Measurements from ENCODE around the gene CAPN12. TPM values are rescaled to one million over a fixed set of nuclear protein-coding genes. Genes with fewer than 3 reads are reported as not detected.

Gene CAPN12
- total and polyA plus RNA-seq, 12 donors: 0.39 to 23.1 (median 3.7) TPM; not detected in 1

DNA sequence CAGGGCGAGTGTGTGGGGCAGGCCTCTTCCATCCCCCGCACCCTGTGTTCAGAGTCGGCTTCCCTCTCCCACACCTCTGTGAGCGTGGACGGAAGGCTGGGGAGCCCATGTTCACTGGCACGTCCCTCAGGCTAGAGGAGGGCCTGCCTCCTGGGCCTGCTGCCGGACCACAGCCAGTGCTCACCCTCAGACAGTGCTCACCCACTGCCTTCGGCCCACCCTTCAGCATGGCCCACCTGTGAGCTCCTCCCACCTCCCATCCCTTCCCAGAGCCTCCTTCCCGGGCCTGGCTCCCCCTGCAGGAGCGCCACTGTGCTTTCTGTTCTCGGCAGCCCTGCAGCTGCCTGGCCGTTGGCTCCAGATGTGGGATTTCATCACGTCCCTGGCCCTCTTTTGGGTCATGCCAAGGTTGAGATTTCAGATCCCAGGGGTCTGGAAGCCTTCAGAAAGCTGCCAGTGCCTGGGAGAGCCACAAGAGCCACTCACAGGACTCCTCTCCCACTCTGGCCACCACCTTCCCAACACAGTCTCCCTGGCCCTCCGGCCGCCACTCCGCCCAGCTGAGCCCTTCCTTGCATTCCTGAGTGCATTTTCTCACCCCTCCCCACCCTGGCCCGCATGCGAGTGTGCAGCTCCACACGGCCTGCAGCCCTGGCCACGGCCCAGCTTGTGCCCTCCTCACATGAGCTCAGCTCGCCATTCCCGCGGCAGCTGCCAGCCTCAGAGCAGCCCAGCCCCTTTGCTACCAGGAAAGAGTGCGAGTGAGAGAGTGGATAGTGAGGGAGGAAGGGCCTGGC, 25.3 kb downstream of the CAPN12 start:
- Histone ChIP-seq H3K27ac (peak overlapping the region in 3 of 5 donors; percentile 19 to 61 (median 34)), H3K27me3 (no peaks in the 10 kb centered on the region), H3K4me1 (replicated peaks in 1 of 2) (peaks cover 8 to 29% of the 10 kb centered on the region in 2 donors), H3K4me3 (no peak overlapping the region), H3K9me3 (replicated peaks in 1 of 3) (no peaks in the 10 kb centered on the region), H3K36me3 (replicated peaks in 1 of 2) (peaks cover 0 to 100% of the 10 kb centered on the region in 2 donors)
- DNase-seq: peak in 2 of 7 donors; percentile 46 to 60
- TF ChIP-seq, protein P1, sequence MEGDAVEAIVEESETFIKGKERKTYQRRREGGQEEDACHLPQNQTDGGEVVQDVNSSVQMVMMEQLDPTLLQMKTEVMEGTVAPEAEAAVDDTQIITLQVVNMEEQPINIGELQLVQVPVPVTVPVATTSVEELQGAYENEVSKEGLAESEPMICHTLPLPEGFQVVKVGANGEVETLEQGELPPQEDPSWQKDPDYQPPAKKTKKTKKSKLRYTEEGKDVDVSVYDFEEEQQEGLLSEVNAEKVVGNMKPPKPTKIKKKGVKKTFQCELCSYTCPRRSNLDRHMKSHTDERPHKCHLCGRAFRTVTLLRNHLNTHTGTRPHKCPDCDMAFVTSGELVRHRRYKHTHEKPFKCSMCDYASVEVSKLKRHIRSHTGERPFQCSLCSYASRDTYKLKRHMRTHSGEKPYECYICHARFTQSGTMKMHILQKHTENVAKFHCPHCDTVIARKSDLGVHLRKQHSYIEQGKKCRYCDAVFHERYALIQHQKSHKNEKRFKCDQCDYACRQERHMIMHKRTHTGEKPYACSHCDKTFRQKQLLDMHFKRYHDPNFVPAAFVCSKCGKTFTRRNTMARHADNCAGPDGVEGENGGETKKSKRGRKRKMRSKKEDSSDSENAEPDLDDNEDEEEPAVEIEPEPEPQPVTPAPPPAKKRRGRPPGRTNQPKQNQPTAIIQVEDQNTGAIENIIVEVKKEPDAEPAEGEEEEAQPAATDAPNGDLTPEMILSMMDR (IDR thresholded peaks at IDR 0.05): peak in 1 of 6 experiments; percentile 20
- TF ChIP-seq POLR2A (IDR thresholded peaks at IDR 0.05): no peak
- 72 to 75% (median 74%) methylated on average over 17 to 24 of the region's 24 CpGs for whole genome bisulfite sequencing, 4 donors
- intact Hi-C loops (cut with DNase I): no loop called here

DNA sequence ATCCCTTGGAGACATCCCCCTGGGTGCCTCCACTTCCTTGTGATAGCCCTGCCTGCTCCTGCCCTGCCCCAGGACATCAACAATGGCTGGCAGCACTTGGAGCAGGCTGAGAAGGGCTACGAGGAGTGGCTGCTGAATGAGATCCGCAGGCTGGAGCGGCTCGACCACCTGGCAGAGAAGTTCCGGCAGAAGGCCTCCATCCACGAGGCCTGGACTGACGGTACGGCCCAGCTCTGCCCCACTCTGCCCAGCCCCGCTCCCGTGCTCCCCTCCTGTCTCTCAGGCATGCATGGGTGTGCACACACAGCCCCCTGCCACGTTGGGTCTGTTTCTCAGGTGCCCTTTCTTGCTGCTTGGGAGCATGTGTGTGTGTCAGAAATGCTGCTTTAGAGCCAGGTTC, 26.4 kb downstream of the CAPN12 start:
- Histone ChIP-seq H3K9me3 (replicated peaks in 1 of 3) (no peaks in the 10 kb centered on the region), H3K4me1 (replicated peaks in 1 of 2) (peaks cover 16 to 34% of the 10 kb centered on the region in 2 donors), H3K36me3 (replicated peaks in 1 of 2) (peaks cover 0 to 93% of the 10 kb centered on the region in 2 donors), H3K27me3 (no peaks in the 10 kb centered on the region), H3K4me3 (no peak overlapping the region), H3K27ac (peak overlapping the region in 1 of 5 donors; percentile 61)
- no peak for DNase-seq
- WGBS, 4 donors: 89 to 96% (median 93%) methylated on average over 4 to 11 of the region's 11 CpGs
- intact Hi-C loops (cut with DNase I): no loop called here
- no peak for TF ChIP-seq POLR2A (IDR thresholded peaks at IDR 0.05)
- TF ChIP-seq, protein P1 (IDR thresholded peaks at IDR 0.05): no peak

DNA sequence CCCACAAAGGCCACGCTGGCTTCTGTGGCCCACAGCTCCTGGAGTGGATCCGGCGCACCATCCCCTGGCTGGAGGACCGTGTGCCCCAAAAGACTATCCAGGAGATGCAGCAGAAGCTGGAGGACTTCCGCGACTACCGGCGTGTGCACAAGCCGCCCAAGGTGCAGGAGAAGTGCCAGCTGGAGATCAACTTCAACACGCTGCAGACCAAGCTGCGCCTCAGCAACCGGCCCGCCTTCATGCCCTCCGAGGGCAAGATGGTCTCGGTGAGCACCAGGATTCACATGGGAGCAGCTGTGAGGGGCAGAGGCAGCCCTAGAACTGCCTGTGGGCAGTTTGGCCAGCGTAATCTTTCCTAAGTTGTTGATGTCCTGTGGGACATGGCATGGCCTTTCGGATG, 27.2 kb downstream of the CAPN12 start:
- DNase-seq: no peak
- Histone ChIP-seq H3K9me3 (replicated peaks in 1 of 3) (no peaks in the 10 kb centered on the region), H3K4me3 (no peak overlapping the region), H3K27ac (no peak overlapping the region), H3K4me1 (replicated peaks in 1 of 2) (peaks cover 24 to 34% of the 10 kb centered on the region in 2 donors), H3K27me3 (no peaks in the 10 kb centered on the region), H3K36me3 (replicated peaks in 1 of 2) (peaks cover 0 to 91% of the 10 kb centered on the region in 2 donors)
- no peak for TF ChIP-seq POLR2A (IDR thresholded peaks at IDR 0.05)
- TF ChIP-seq, protein P1 (IDR thresholded peaks at IDR 0.05): no peak
- WGBS, 4 donors: 92 to 94% (median 94%) methylated on average over 7 to 17 of the region's 17 CpGs; no CpG with 5 or more reads in 1 of the 4 donors
- intact Hi-C loops (cut with DNase I): no loop called here

DNA sequence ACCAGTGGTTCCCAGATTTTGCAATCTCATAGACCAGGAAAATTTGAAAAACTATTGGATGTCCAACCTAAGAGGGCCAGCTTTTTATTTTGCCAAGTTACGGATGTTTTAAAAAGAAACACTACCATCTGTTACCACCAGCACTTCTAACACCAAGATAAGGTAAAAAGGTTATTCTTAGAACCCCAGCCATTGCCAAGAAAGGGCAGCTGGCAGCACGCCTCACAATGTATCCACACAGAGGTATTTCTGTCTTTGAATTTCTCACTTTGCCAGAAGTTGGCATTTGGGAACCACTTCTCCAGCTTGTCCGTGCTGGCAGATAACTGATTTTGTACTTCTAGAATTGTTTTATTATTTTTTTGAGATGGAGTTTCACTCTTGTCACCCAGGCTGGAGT, 28.7 kb downstream of the CAPN12 start:
- peaks cover 38 to 47% of the 10 kb centered on the region in 2 donors for H3K4me1 ChIP-seq (replicated peaks in 1 of 2)
- peak in 3 of 7 donors; percentile 68 to 86 (median 70) for DNase-seq
- TF ChIP-seq, protein P1 (IDR thresholded peaks at IDR 0.05): peak in 3 of 6 experiments; percentile 20 to 27 (median 21)
- TF ChIP-seq POLR2A (IDR thresholded peaks at IDR 0.05): no peak
- 56 to 74% (median 65%) methylated on average over 3 of the region's 3 CpGs for whole genome bisulfite sequencing, 4 donors
- intact Hi-C loops (cut with DNase I): no loop called here
- no peaks in the 10 kb centered on the region for H3K9me3 ChIP-seq (replicated peaks in 1 of 3)
- H3K36me3 ChIP-seq (replicated peaks in 1 of 2): peaks cover 0 to 91% of the 10 kb centered on the region in 2 donors
- H3K27me3 ChIP-seq: no peaks in the 10 kb centered on the region
- H3K4me3 ChIP-seq: no peak overlapping the region
- peak overlapping the region in 2 of 5 donors; percentile 44 to 89 for H3K27ac ChIP-seq
